ENCODE measurements around the gene MIPOL1.

DNA sequence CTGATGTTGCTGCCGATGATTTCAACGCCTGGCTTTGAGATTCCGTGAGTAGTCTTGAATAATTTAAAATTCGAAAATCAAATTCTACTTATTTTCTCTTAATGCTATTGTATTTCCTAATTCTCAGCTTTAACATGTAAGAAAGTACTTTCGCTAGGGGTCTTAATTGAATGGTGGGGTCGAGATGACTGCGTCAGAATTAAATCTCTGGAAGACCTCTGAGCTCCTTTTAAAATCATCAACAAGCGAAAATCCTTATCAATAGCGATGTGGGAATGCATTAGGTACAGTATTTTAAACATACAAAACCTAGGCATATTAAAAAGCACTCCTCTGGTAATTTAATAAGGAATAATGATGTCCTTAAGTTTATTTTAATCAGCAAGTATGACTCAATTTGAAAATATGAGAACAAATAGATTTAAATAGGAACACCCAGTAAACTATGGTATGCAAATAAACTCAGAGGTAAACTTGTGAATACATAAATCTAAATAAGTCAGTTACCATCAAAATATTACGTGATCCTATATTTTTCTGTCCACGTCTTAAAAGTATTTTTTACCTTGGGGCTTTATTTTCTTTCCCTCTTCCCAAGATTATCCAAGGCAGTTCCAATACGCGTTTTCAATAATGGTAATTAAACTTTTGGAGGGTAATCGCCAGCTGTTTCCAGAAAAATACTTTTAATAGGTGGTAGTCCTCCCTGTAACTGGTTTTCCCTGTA lies 395.9 kb downstream of the MIPOL1 start:
- TF ChIP-seq TAF1 (IDR thresholded peaks at IDR 0.05; ENCODE audit: borderline replicate concordance, low read depth, low read length) (no peak), POLR2AphosphoS5 (IDR thresholded peaks at IDR 0.05; ENCODE audit: low read depth, low read length) (no peak)
